ENCODE measurements around the gene BIN2. TPM values are rescaled to one million over a fixed set of nuclear protein-coding genes. Genes with fewer than 3 reads are reported as not detected.
"Not testable (repeated sequence)": the region's sequence is repeated elsewhere in the genome, so short reads cannot be mapped to it uniquely, and the experiment has no call there.

The BIN2 gene
- total and polyA plus RNA-seq, 2 donors (not counting 1 experiment from before 2014, with no cell fraction given) = not detected

DNA sequence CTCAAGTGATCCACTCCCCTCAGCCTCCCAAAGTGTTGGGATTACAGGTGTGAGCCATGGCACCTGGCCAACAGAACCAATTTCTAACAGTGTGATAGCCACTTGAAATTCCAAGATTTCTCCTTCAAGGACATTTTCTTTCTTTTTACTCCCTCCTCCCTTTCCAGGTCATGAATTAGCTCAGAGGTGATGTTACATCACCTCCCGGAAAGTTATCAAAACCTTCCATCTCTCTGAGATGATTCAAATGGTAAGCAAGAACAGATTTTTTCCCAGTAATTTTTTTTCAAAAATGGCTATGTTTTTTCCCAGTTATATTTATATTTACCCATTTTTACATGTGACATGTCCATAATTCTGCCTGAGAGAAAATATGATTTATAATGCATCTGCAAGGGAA is 38.1 kb downstream of the BIN2 start:
- no peak overlapping the region for H2AFZ ChIP-seq (ENCODE audit: low read length)
- H3K27ac ChIP-seq (ENCODE audit: insufficient read depth, low read length) = no peak overlapping the region
- no peak overlapping the region for H3K4me3 ChIP-seq (replicated peaks in 1 of 4; ENCODE audit: control extremely low read depth in 1 of 4, insufficient read depth in 1 of 4, low read depth in 3 of 4, low read length in 4 of 4)
- TF ChIP-seq EZH2 (IDR thresholded peaks at IDR 0.05; ENCODE audit: low read length, missing control alignments) = no peak
- TF ChIP-seq, protein P1, sequence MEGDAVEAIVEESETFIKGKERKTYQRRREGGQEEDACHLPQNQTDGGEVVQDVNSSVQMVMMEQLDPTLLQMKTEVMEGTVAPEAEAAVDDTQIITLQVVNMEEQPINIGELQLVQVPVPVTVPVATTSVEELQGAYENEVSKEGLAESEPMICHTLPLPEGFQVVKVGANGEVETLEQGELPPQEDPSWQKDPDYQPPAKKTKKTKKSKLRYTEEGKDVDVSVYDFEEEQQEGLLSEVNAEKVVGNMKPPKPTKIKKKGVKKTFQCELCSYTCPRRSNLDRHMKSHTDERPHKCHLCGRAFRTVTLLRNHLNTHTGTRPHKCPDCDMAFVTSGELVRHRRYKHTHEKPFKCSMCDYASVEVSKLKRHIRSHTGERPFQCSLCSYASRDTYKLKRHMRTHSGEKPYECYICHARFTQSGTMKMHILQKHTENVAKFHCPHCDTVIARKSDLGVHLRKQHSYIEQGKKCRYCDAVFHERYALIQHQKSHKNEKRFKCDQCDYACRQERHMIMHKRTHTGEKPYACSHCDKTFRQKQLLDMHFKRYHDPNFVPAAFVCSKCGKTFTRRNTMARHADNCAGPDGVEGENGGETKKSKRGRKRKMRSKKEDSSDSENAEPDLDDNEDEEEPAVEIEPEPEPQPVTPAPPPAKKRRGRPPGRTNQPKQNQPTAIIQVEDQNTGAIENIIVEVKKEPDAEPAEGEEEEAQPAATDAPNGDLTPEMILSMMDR (conservative IDR thresholded peaks at IDR 0.05 in 1 of 2, IDR thresholded peaks at IDR 0.05 in 1 of 2; ENCODE audit: low read depth in 1 of 2, low read length in 2 of 2) = no peak
- H3K79me2 ChIP-seq (ENCODE audit: control insufficient read depth, insufficient read depth, low read length) = no peaks in the 10 kb centered on the region
- H3K9me3 ChIP-seq (ENCODE audit: control insufficient read depth, insufficient read depth, low read depth, low read length) = no peaks in the 10 kb centered on the region
- DNase-seq (ENCODE audit: low read depth in 2 of 2) = no peak
- no peaks in the 10 kb centered on the region for H3K27me3 ChIP-seq (ENCODE audit: control insufficient read depth, insufficient read depth, low read length)
- no peak overlapping the region for H3K4me2 ChIP-seq (ENCODE audit: extremely low read depth, insufficient read depth, low read length)
- H4K20me1 ChIP-seq (ENCODE audit: control insufficient read depth, extremely low read depth, insufficient read depth, low read length) = no peaks in the 10 kb centered on the region
- no peaks in the 10 kb centered on the region for H3K4me1 ChIP-seq (ENCODE audit: control insufficient read depth, extremely low read depth, insufficient read depth, low read length)
- H3K36me3 ChIP-seq (ENCODE audit: control insufficient read depth, insufficient read depth, low read length) = no peaks in the 10 kb centered on the region
- no peak overlapping the region for H3K9ac ChIP-seq (ENCODE audit: insufficient read depth, low read length)

DNA sequence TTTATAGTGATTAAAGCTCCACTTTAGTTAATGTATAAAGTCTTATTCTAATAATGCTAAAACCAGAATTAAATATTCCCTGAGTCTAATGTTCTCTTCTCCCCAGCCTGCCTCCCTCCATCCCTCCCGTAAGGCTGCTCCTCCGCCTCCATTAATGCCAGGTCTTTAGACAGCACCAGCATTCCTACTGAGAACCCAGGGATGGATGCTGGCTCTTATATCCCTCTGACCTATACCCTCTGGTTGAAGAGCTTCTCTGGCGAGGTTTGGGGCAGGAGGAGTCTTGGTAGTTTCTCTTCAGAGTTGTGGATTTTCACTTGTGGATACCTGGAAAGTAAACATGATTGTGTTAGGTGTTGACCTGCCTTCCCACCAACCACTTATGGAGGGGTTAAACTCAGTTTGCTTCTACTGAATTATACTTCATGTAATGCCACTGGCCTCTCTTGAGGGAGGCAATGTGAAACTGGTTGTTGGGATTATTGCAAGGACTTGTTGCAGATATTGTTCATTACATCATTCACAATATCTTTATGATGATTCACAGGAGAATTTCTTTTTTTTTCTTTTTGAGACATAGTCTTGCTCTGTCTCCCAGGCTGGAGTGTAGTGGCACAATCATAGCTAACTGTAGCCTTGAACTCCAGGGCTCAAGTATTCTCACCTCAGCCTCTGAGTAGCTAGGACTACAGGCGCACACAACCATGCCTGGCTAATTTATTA is 42.6 kb downstream of the BIN2 start:
- Histone ChIP-seq H3K4me3 (replicated peaks in 1 of 4; ENCODE audit: control extremely low read depth in 1 of 4, insufficient read depth in 1 of 4, low read depth in 3 of 4, low read length in 4 of 4) (no peak overlapping the region), H3K4me1 (ENCODE audit: control insufficient read depth, extremely low read depth, insufficient read depth, low read length) (no peaks in the 10 kb centered on the region), H2AFZ (ENCODE audit: low read length) (no peak overlapping the region), H3K27me3 (ENCODE audit: control insufficient read depth, insufficient read depth, low read length) (no peaks in the 10 kb centered on the region), H4K20me1 (ENCODE audit: control insufficient read depth, extremely low read depth, insufficient read depth, low read length) (no peaks in the 10 kb centered on the region), H3K4me2 (ENCODE audit: extremely low read depth, insufficient read depth, low read length) (no peak overlapping the region), H3K36me3 (ENCODE audit: control insufficient read depth, insufficient read depth, low read length) (no peaks in the 10 kb centered on the region), H3K9ac (ENCODE audit: insufficient read depth, low read length) (no peak overlapping the region), H3K27ac (ENCODE audit: insufficient read depth, low read length) (no peak overlapping the region), H3K79me2 (ENCODE audit: control insufficient read depth, insufficient read depth, low read length) (no peaks in the 10 kb centered on the region), H3K9me3 (ENCODE audit: control insufficient read depth, insufficient read depth, low read depth, low read length) (no peaks in the 10 kb centered on the region)
- peak; percentile 63 to 70 for DNase-seq (ENCODE audit: low read depth in 2 of 2)
- TF ChIP-seq, protein P1 (conservative IDR thresholded peaks at IDR 0.05 in 1 of 2, IDR thresholded peaks at IDR 0.05 in 1 of 2; ENCODE audit: low read depth in 1 of 2, low read length in 2 of 2) = no peak
- no peak for TF ChIP-seq EZH2 (IDR thresholded peaks at IDR 0.05; ENCODE audit: low read length, missing control alignments)

DNA sequence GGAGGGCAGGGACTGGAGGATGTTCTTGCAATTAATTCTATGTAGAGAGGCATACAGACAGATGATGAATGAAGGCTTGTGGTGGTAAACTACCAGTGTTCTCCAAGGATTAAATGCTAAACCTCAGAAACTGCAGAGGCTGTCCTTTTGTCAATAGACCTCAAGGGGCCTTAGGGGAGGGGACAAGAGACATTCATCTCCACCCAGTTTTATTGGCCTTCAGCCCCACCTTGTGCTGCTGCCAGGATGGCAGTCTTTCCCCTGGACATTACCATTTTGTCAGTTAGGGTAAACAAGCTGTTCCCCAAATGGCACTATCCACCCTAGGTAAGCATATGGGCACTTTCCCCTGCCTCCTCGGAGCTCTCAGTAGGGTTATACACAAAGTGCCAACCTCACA is 48.9 kb downstream of the BIN2 start:
- Histone ChIP-seq H3K9ac (ENCODE audit: insufficient read depth, low read length) (no peak overlapping the region), H3K27me3 (ENCODE audit: control insufficient read depth, insufficient read depth, low read length) (no peaks in the 10 kb centered on the region), H3K4me3 (replicated peaks in 1 of 4; ENCODE audit: control extremely low read depth in 1 of 4, insufficient read depth in 1 of 4, low read depth in 3 of 4, low read length in 4 of 4) (no peak overlapping the region), H3K9me3 (ENCODE audit: control insufficient read depth, insufficient read depth, low read depth, low read length) (no peaks in the 10 kb centered on the region), H3K4me1 (ENCODE audit: control insufficient read depth, extremely low read depth, insufficient read depth, low read length) (peaks cover 3% of the 10 kb centered on the region), H2AFZ (ENCODE audit: low read length) (no peak overlapping the region), H3K79me2 (ENCODE audit: control insufficient read depth, insufficient read depth, low read length) (no peaks in the 10 kb centered on the region), H3K36me3 (ENCODE audit: control insufficient read depth, insufficient read depth, low read length) (no peaks in the 10 kb centered on the region), H3K4me2 (ENCODE audit: extremely low read depth, insufficient read depth, low read length) (no peak overlapping the region), H3K27ac (ENCODE audit: insufficient read depth, low read length) (no peak overlapping the region), H4K20me1 (ENCODE audit: control insufficient read depth, extremely low read depth, insufficient read depth, low read length) (no peaks in the 10 kb centered on the region)
- TF ChIP-seq, protein P1 (conservative IDR thresholded peaks at IDR 0.05 in 1 of 2, IDR thresholded peaks at IDR 0.05 in 1 of 2; ENCODE audit: low read depth in 1 of 2, low read length in 2 of 2) = no peak
- no peak for TF ChIP-seq EZH2 (IDR thresholded peaks at IDR 0.05; ENCODE audit: low read length, missing control alignments)
- DNase-seq (ENCODE audit: low read depth in 2 of 2) = no peak

DNA sequence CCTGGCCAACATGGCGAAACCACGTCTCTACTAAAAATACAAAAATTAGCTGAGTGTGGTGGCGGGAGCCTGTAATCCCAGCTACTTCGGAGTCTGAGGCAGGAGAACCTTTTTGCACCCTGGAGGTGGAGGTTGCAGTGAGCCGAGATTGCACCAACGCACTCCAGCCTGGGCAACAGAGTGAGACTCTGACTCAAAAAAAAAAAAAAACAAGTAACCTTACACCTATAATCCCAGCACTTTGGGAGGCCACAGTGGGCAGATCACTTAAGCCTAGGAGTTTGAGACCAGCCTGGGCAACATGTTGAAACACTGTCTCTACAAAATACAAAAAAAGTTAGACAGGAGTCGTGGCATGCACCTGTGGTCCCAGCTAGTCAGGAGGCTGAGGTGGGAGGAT is 51.2 kb downstream of the BIN2 start:
- H3K9me3 ChIP-seq (ENCODE audit: control insufficient read depth, insufficient read depth, low read depth, low read length); H2AFZ ChIP-seq (ENCODE audit: low read length); H3K79me2 ChIP-seq (ENCODE audit: control insufficient read depth, insufficient read depth, low read length): not testable (repeated sequence)

More for the DNA sequence above, 51.2 kb downstream of the BIN2 start:
- not testable (repeated sequence) for H3K4me1 ChIP-seq (ENCODE audit: control insufficient read depth, extremely low read depth, insufficient read depth, low read length); H3K9ac ChIP-seq (ENCODE audit: insufficient read depth, low read length); H3K27ac ChIP-seq (ENCODE audit: insufficient read depth, low read length); H3K36me3 ChIP-seq (ENCODE audit: control insufficient read depth, insufficient read depth, low read length); DNase-seq (ENCODE audit: low read depth in 2 of 2); H3K27me3 ChIP-seq (ENCODE audit: control insufficient read depth, insufficient read depth, low read length); H3K4me2 ChIP-seq (ENCODE audit: extremely low read depth, insufficient read depth, low read length); H3K4me3 ChIP-seq (replicated peaks in 1 of 4; ENCODE audit: control extremely low read depth in 1 of 4, insufficient read depth in 1 of 4, low read depth in 3 of 4, low read length in 4 of 4); H4K20me1 ChIP-seq (ENCODE audit: control insufficient read depth, extremely low read depth, insufficient read depth, low read length)
